GM23248 (cell line): Measurements from ENCODE around the gene PEX7.

Experiments used
- EZH2 ChIP-seq: fragments of 200-600 bp; sonication (generic); IDR thresholded peaks from 2 replicates; pipeline ENCODE4 v1.6.1; 2018; ENCODE audit warnings: antibody characterized with exemption, mild to moderate bottlenecking; ENCODE audit not compliant: insufficient read depth, poor library complexity, severe bottlenecking
- EZH2phosphoT487 ChIP-seq: fragments of 200-600 bp; sonication (generic); IDR thresholded peaks from 2 replicates; pipeline ENCODE4 v1.6.1; 2018; ENCODE audit warnings: antibody characterized with exemption, moderate library complexity, mild to moderate bottlenecking, low read depth; ENCODE audit not compliant: insufficient read depth

GRCh38 chr6:136820561-136820960 is 1.8 kb upstream of the PEX7 start:
- no peak for TF ChIP-seq EZH2phosphoT487
- no peak for TF ChIP-seq EZH2
